Ramos (cell line): ENCODE measurements around the gene FAM124A.

ENCODE experiments used
- in situ Hi-C: fragments of 300-500 bp; cut with MboI; formaldehyde crosslinking; loops from one replicate; pipeline ENCODE4 v1.14.3; 2022; ENCODE audit warnings: low sequenced_read_pairs; ENCODE audit not compliant: unreplicated experiment

FAM124A gene

DNA sequence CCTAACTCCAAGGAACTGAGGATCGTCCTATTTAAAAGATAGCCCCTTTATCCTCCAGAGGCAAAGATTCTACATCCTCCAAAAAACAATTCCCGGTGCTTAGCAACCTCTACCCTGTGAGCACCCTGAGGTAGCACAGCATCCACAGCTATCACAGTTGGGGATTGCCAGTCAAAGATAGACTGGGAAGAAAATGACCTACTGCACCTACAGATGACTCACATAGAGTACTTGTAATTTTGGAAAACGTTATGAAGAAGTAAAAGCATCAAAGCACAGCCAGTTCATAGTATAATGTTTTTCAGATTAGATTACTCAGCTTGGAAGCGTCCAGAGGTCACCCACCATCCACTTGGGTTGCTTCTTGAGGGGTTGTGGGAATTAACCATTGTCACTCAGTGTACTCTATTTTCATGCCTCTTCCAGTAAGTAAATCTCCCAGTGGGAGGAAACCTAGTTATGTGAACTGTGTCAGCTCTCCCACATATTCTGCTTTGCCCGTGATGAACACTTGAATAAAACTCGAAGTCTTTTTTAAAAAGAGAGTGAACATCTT lies 8.9 kb upstream of the FAM124A start:
- in situ Hi-C loops: no loop called here

- in situ Hi-C loops: no loop called here
Observed at GRCh38 chr13:51218626-51219025, 3.6 kb upstream of the FAM124A start.

GRCh38 chr13:51220706-51221105 lies 1.5 kb upstream of the FAM124A start:
- in situ Hi-C loops: no loop called here

GRCh38 chr13:51221108-51221507 lies 1.1 kb upstream of the FAM124A start:
- in situ Hi-C loops: no loop called here

- in situ Hi-C loops: no loop called here
Observed at GRCh38 chr13:51221674-51222036, 543 bp upstream of the FAM124A start.

DNA sequence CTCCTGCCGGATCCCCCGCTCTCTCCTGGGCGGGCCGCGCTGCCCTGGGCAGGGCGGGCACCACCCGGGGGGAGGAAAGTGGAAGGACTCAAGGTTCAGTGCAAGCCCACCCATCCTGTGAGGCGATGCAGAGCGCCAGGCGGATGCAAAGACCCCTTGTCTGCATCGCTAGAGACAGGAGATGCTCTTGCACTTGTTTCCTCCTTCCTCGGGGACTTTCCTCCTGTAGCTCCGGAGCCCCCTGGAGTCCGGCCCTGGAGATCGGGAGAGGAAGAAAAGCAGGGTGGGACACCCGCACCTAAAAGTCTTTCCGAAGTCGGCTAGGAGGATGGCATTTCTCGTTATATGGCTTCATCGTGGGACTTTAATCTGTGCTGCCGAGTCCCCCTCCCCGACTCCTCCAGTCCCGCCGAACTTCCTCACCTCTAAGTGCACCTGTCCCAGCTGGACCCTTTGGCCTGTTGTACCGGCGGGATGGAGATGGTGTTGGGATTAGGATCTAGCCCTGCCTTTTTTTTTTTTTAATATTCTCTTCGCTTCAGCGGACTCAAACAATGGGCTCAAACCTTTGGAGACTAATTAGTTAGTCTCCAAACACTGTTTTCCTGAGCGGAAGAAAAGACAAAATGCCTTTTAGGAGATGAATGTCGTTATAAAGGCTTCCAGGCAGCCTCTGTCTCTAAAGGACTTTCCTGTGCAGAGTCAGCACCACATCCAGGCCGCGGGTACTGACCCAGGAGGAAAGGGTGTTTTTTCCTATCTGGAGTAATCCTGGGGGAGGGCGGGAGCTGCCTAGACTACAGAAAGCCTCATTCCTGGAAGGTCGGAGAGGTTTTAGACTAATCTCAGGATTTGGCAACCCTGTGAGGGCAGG lies 725 bp downstream of the FAM124A start:
- in situ Hi-C loops: no loop called here

- in situ Hi-C loops: no loop called here
Observed at GRCh38 chr13:51223560-51224270, 1.5 kb downstream of the FAM124A start.

- in situ Hi-C loops: no loop called here
Observed at GRCh38 chr13:51225029-51225428, 2.8 kb downstream of the FAM124A start.

DNA sequence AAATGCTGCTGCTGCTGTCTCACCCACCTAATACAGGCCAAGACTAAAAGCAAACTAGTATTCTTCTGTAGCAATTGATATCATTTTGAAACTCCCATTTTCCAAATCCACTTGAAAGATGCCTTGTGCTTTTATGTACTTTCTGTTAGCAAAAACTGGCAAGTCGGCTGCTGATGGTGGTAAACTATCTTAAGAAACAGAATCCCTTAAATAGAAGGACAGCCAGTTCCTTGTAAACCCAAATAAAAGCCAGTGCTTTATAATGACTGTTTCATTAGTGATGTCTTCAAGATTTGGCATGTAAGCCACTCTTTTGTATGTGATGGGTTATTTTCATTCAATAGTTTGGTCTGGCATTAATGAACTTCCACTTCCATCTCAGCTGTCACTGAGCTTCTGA lies 5.2 kb downstream of the FAM124A start:
- in situ Hi-C loops: no loop called here

DNA sequence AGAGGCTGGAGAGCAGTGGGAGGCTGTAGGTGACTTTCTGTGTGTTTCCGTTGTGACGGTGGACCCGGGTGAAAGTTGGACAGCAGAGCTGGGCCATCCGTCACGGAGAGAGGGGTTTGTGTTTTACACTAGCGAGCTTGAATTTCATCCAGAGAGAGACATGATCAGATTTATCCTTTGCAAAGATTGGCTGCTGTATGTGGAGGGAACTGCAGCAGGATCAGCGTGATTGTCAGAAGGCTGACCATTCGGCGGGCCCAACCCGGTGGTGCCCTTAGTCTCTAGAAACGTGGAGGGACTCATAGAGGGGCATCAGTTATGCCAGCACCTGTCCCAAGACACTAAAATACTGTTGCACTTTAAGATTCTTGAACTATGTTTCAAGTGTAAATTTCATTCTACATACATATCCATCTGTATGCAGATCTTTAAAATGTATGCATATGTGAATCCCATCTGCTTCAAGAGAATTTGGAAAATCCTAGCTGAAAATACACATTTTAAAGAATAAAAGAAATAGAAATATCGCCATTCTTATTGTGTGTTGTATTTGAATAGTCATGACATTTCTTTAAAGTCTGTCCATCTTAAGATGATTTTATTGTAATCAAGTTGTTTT lies 7.0 kb downstream of the FAM124A start:
- in situ Hi-C loops: no loop called here

DNA sequence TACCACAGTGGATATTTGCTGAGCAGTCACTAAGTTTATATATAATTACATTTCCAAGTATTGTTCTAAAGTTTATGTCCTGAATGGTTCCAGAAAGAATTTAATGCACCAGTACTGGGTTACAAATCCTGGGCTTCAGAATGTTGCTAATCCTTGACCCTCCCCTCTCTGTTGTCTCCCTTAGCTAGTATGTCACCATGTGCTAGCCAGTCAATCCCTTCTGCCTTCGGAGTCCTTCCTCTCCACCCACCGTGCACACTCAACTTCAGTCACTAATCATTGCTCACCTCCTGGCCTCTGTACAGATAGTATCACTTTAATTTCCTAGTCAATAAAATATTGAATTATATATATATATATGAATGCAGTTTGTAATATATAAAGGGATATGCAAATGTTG lies 7.5 kb downstream of the FAM124A start:
- in situ Hi-C loops: no loop called here

GRCh38 chr13:51230477-51231105 lies 8.4 kb downstream of the FAM124A start:
- in situ Hi-C loops: no loop called here

DNA sequence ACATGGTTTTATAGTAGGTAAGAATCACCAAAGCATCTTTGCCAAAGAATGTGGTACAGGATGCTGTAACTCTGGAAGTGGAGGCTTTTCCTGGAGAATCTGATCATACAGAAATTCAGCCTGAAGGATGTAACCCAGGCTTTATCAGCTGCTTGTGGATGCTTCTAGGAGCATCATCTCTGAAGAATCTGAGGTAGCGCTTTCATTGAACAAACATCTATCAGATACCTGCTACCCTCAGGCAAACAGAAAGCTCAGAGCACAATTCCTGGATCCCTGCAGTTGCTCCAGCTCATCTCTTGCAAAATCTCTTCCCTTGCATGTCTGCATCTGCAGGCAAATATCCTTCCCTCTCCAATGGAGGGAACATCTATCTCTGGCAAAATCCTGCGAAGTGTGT lies 9.3 kb downstream of the FAM124A start:
- in situ Hi-C loops: no loop called here

DNA sequence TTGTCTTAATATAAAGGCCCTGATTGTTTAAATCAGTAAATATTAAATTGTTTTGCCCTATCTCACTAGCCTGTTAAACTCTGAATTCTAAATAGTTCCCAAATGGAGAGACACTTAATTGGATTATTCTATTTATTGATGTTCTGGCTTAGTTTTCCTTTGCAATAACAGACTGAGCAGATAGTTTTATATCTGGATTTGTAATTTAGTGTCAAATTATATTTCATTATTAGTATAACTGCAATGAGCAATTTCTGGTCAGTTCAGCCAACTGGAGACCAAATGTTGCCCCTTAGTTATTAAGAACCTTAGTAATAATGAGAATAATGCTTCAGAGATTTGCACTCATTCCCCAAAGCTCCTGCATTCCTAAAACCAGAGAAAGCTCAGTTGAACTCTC lies 10.1 kb downstream of the FAM124A start:
- in situ Hi-C loops: no loop called here

DNA sequence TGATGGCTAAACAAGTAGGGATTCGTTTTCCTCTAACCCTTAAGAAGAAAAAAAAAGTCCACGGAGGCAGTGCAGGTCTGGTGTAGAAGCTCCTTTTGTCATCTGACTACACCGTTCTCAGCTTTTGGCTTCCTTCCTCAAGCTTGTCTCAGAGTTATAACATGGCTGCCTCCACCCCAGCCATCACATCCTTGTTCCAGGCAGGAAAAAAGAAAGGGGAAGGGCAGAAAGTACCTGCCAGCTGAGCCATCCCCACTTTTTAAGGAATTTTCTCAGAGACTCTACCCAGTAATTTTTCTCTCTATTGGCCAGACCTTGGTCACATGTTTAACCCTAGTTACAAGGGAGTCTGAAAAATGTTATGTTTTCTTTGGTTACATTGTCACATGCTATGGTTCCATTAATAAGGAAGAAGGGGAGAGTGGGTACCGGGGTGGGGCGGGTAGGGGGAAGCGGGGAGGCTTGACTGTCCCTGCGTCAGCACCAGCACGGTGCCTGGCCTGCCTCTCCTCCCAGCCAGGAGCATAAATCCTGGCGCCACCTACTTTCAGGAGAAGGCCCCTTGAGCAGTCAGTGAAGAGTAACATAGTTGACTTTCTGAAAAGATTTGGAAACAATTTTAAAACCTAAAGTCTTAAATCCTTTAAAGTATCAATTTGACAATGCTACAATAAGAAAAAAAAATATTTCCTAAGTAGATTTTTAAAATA lies 11.1 kb downstream of the FAM124A start:
- in situ Hi-C loops: no loop called here

DNA sequence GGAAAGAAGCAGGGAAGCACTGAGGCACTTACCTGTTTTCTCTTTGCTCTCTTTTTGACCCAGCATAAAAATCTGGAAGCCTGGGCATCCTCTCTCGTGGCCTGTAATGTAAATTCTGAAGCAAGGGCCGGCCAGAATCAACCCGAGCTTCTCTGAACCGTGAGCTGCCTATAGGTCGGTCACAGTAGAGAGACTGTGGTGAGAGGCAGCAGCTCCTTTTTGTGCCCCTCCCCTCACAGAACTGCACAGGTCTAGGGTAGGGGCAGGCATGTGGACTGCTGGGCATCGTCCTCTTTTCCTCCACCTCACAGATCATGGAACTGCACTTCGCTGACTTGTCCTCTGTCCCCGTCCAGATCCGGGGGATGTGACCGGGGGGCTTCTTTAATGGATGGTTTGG lies 12.5 kb downstream of the FAM124A start:
- in situ Hi-C loops: no loop called here

DNA sequence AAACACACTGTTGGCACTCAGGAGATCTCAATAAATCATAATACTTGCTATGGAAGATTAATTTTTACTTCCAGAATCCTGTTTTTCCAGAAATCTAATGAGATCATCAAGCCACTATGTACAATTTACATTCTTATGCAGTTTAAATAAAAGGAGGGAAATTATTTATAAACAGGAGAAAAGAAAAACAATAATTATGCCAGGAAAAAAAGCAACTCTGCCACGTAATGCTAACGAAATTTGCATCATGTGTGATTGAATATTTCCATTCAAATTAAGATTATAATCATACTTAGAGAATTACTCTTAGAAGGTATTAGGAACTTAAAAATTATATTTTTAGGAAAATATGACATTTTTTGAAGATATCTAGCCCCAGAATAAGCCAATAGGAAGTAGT lies 13.0 kb downstream of the FAM124A start:
- in situ Hi-C loops: no loop called here

DNA sequence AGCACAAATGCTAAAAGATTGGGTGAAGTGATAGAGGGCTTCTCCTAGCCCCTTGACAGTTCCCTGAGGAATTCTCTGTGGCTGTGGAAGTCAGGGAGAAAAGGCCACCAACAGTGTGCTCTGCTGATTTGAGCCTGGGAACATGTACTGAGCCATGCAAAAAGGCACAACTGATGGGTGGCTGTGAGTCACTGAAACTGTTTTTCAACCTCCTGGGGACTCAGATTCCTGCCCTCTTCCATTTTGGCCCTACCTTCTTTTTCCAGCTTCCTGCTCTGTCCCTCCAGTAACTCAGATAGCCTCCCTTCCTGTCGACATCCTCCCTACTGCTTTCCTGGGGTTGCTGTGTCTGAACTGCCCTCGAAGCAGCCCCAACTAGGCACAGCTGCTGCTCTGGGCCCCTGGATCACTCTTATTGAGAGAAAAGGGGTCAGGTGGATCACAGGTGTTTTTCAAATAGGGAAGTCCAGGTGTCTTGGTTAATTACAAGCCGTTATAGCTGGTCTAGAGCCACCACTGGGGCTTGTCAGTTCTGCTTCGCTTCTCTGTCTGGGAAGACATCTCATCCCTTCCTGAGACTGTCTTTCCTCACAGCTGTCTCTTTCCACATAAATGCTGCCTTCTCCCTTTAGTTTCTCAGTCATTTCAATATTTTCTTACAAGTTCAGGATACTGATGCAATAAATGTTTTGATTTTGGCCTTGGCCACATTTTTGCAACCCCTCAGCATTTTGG lies 13.7 kb downstream of the FAM124A start:
- in situ Hi-C loops: no loop called here

- in situ Hi-C loops: no loop called here
Observed at GRCh38 chr13:51236491-51236792, 14.2 kb downstream of the FAM124A start.

DNA sequence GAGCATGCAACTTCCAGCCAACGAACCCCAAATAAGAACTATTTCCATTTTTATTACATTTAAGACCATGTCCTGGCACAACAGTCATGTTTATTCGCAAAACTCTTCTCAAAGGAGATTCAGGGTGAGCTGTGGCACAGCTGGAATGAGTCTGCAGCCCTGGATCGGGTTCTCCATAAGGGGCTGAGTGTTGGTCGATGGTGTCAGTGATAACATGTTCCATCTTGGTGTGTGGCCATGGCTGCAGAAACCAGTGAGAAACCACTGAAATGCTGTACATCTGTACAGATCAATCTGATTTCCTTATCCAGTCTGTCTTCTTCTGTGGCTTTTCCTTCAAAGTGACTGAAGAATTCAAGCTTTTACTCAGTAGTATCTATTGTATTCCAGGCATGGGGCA lies 15.2 kb downstream of the FAM124A start:
- in situ Hi-C loops: no loop called here
